GM18870 (cell line): ENCODE measurements around the gene TTYH2.
"Not testable (repeated sequence)": the region's sequence is repeated elsewhere in the genome, so short reads cannot be mapped to it uniquely, and the experiment has no call there.

Experiments used
- ATAC-seq: cut with Tn5 transposase; IDR thresholded peaks from one replicate; pipeline ENCODE4 v1.9.1; 2021; ENCODE audit warnings: moderate library complexity; ENCODE audit not compliant: unreplicated experiment

The TTYH2 gene

DNA sequence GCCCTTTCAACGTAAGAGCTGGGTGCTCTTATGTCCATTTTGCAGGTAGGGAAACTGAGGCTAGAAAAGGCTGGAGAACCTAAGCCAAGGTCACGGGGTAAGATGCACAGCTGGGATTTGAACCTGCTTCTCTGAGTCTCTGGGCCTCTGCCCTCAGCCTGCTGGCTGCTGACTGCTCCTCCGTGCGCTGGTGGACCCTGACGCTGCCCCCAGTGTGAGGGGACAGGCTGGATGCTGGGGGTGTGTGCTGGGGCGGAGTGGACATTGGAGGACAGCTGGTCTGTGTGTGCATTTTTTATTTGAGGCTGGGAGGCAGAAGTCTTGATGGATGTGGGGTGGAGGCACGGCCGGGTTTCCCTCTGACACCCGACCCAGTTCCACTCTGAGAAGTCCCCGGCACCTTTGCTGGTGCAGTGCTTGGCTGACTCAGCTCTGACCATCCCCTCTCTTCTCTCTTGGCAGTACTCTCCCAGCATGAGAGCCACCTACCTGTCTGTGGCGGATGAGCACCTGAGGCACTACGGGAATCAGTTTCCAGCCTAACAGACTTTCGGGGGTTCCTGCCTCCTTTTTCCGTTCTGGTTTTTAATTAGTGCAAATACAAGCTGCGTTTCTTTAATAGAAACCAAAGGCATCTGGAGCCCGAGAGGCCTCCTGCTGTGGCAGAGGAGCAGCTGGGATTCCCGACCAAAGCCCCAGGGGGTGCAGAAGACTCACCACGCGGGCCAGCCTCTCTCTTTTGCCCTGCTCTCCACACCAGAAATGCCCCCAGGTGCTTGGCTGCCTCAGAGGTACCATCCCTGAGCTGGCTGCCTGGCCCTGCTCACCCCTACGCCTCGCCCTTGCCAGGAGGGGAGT, 46.5 kb downstream of the TTYH2 start:
- ATAC-seq, result no peak

DNA sequence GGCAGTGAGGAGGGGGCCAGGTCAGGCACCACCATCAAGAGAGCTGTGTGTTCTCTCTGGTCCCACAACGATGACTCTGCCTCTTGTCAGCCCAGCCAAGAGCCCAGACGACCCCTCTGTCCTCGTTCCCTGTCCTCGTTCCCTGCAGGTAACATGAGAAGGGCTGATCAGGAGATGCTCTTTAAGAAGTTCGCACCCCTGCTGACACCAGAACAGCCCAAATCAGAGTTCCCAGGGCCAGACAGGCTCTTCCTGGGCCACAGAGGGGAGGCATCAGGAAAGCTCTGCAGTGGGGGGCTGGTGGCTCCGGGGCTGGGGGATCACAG, 47.1 kb downstream of the TTYH2 start:
- ATAC-seq, result no peak

DNA sequence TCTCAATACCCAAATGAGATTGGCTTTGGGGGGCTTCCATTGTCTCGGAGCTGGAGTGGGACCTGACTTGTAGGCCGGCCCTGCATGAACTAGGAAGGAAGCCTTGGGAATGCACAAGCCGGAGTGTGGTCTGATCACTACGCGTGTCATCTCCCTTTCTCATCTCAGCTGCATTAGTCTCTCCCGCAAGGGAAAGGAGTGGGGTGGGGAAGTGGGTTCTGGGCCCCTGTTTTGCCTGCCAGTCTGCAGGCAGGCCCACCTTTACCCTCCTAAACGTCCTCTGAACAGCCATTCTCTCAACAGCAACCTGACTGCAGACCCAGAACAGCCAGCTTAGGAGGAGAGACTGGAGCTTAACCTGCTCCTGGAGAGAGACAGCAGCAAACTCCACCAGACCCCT, 49.2 kb downstream of the TTYH2 start:
- ATAC-seq, result no peak

DNA sequence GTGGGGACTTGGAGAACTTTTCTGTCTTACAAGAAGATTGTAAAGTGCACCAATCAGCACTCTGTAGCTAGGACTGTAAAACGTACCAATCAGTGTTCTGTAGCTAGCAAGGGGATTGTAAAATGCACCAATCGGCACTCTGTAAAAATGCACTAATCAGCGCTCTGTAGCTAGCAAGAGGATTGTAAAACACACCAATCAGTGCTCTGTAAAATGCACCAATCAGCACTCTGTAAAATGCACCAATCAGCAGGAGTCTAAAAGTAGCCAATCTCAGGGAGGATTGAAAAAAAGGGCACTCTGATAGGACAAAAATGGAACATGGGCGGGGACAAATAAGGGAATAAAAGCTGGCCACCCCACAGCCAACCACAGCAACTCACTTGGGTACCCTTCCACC, 53.7 kb downstream of the TTYH2 start:
- ATAC-seq, result not testable (repeated sequence)

GRCh38 chr17:74267579-74267978, 54.2 kb downstream of the TTYH2 start:
- no peak for ATAC-seq

GRCh38 chr17:74267987-74268499, 54.7 kb downstream of the TTYH2 start:
- no peak for ATAC-seq

GRCh38 chr17:74268558-74268957, 55.2 kb downstream of the TTYH2 start:
- ATAC-seq, result no peak

- ATAC-seq, result no peak
Measured at GRCh38 chr17:74270333-74270732, 57.0 kb downstream of the TTYH2 start.

DNA sequence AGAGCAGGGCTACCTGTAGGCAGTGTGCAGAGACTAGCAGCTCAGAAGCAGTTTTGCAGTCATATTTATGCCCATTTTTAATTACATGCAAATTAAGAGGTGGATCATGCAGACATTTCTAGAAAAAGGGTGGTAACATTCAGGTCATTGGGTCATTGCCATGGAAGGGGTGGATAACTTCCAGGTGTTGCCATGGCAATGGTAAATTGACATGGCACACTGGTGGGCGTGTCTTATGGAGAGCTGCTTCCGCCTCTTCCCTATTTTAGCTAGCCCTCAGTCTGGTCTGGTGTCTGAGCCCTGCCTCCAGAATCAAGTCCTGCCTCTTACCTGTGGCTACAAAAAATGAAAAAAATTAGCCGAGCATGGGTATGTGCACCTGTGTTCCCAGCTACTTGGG, 57.9 kb downstream of the TTYH2 start:
- ATAC-seq, result no peak

- ATAC-seq, result no peak
Measured at GRCh38 chr17:74271901-74272561, 58.7 kb downstream of the TTYH2 start.

DNA sequence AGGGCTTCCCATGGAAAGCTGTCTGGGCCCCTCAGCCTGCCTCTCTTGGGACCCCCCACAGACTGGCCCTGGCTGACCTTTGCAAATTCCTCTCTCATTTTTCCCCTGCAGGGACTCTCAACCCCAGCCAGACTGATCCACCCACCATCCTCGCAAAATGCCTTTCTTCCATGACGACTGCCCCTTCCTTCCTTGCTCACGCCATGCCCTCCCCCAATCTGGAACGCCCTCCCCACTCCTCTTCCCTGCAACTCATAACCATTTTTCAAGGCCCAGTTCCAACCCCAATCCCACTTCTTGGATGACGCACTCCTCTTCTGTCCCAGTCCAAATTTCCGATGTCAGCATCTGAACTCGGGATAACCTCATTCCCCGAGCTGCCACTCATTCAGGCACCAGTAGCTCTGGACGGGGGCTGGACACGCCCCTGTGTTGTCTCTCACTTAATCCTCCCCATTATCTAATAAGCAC, 59.4 kb downstream of the TTYH2 start:
- ATAC-seq, result no peak

DNA sequence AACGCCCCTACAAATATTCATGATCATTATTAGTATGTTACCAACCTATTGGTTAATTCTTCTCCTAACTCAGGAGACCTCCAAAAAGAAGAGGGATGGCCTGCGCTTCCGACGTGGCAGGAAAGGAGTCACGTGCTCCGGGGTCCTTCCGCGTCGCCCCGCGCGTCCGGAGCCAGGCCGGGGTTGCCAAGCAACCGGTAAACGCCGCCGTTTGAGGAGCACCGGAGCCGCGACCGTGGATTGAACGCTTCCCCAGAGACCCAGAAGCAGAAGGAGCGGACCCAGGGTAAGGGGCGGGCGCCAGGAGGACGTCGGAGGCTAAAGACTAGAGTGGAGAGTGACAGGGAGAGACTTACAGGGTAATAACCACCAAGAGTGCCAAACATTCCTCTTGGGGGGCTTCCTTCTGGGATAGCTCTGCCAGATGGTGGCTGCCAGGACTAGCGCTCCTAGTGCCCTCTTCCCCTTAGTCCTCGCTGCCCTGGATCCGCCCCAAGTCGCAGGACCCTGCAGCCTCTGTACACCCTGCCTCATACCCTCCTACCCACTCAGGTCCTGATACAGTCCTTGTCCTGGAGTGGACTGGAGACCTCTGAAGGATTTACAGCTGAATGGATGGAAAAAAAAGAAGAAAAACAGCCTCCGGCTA, 60.8 kb downstream of the TTYH2 start, which contains the start of gene DNAI2:
Gene DNAI2 (plus strand): TSS at position 175 of the 649 bp plus-strand sequence. CDS start 7,584 bp downstream, outside the sequence.
- no peak for ATAC-seq

- no peak for ATAC-seq
Measured at GRCh38 chr17:74274709-74275340, 61.5 kb downstream of the TTYH2 start.

DNA sequence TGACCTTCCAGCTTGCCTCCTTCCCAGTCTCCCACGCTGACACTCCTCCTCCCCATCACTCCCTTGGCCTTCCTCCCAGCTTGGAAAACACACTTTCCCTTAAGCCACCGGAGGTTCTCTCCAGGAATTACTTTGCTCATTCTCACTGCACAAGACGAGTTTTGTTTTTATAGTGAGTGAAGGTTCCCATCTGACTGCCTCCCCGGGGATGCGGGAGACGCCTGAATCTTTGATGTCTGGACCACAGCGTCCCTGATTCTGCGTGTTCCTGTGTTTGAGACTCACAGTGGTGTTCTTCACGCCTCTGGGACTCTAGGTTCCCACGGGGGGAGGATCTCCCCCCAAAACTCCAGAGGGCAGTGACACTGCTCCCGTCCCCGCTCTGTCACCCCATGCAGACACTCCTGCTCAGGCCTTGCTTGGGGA, 62.7 kb downstream of the TTYH2 start:
- no peak for ATAC-seq

DNA sequence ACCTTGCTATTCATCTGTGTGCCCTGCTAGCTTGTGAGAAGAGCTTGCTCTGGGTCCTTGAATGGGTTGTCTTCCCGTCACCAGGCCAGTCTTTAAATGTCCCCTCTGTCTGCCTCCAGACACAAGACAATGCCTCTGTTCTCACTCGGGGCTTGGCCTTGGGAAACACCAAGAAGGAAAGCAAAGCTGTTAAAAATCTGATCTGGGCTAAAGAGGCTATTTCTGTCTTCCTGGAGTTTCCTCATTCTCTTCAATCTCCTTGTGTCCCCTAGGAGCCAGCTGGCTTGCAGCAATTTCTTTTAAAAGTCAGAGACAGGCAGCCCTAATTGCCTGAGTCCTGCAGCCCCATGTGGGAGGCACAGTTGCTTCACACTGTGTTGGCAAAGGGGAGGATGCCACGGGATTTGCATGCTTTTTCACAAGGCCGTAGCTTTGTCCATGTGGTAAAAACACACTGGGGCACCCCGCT, 63.2 kb downstream of the TTYH2 start:
- no peak for ATAC-seq

- ATAC-seq, result no peak
Measured at GRCh38 chr17:74277935-74278334, 64.6 kb downstream of the TTYH2 start.

DNA sequence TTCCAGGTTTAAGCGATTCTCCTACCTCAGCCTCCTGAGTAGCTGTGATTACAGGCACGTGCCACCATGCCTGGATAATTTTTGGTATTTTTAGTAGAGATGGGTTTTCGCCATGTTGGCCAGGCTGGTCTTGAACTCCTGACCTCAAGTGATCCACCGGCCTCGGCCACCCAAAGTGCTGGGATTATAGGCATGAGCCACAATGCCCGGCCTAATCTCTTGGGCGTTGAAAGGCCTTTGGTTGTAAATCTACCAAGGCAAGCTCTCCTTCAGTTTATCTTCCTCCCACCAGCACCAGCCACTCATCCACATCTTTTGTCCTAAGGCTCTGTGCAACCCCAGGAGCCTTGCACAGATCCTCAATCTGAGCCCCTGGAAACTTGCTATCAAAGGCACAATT, 66.2 kb downstream of the TTYH2 start:
- ATAC-seq, result not testable (repeated sequence)

- no peak for ATAC-seq
Measured at GRCh38 chr17:74280093-74280513, 66.7 kb downstream of the TTYH2 start.

GRCh38 chr17:74281799-74282198, 68.4 kb downstream of the TTYH2 start:
- ATAC-seq, result no peak

GRCh38 chr17:74282274-74282586, 68.9 kb downstream of the TTYH2 start:
- not testable (repeated sequence) for ATAC-seq
